H1 (cell line): ENCODE measurements around the gene PDCD7. TPM values are rescaled to one million over a fixed set of nuclear protein-coding genes. Genes with fewer than 3 reads are reported as not detected.

Source experiments
- CTCF ChIA-PET: fragments of 300-600 bp; sonication (Branson Sonifier 250); formaldehyde crosslinking; loops from one replicate; lab custom pipeline; 2021; ENCODE audit not compliant: partially characterized antibody; lab: Charles Lee
- POLR2A ChIA-PET: fragments of 300-600 bp; sonication (Branson Sonifier 250); formaldehyde crosslinking; loops from one replicate; lab custom pipeline; 2021; ENCODE audit warnings: inconsistent platforms; ENCODE audit not compliant: partially characterized antibody; lab: Charles Lee
- DNase-seq, 2 experiments: peaks; one replicate each; pipeline versions ENCODE4 v3.0.0 to v3.0.0-alpha.2; 2010 to 2022; ENCODE audit warnings: low spot score in 2 of 2, low read depth in 1 of 2, mixed read lengths in 1 of 2
- FAIRE-seq: peaks from 2 replicates; lab custom pipeline; 2011; peaks lifted over from hg19 to GRCh38; lab: Jason Lieb, UNC
- H2AFZ ChIP-seq: 2 replicates; pipeline ENCODE4 v1.8.1; 2012; ENCODE audit warnings: low read length, inconsistent platforms
- H2AK5ac ChIP-seq: 2 replicates; pipeline ENCODE4 v1.6.1; 2013; ENCODE audit warnings: low read depth, low read length
- H2BK120ac ChIP-seq: replicated peaks from 2 replicates; pipeline ENCODE3; 2013; ENCODE audit warnings: low read depth, low read length, inconsistent platforms
- H2BK12ac ChIP-seq: 2 replicates; pipeline ENCODE4 v1.6.1; 2013; ENCODE audit warnings: low read depth, low read length
- H2BK15ac ChIP-seq: 2 replicates; pipeline ENCODE4 v1.6.1; 2013; ENCODE audit warnings: low read length
- H2BK20ac ChIP-seq: 2 replicates; pipeline ENCODE4 v1.6.1; 2013; ENCODE audit warnings: low read length
- H2BK5ac ChIP-seq: 2 replicates; pipeline ENCODE4 v1.6.1; 2013; ENCODE audit warnings: low read depth, low read length
- H3K14ac ChIP-seq: 2 replicates; pipeline ENCODE4 v1.6.1; 2013; ENCODE audit warnings: inconsistent platforms; ENCODE audit not compliant: insufficient read length
- H3K18ac ChIP-seq: 2 replicates; pipeline ENCODE4 v1.6.1; 2013; ENCODE audit warnings: low read length; ENCODE audit errors: extremely low read depth
- H3K23ac ChIP-seq: 2 replicates; pipeline ENCODE4 v1.6.1; 2013; ENCODE audit warnings: inconsistent platforms; ENCODE audit not compliant: insufficient read length
- H3K23me2 ChIP-seq: 2 replicates; pipeline ENCODE4 v1.6.1; 2013; ENCODE audit warnings: low read depth, low read length
- H3K27ac ChIP-seq: 2 replicates; pipeline ENCODE4 v1.6.1; 2011; ENCODE audit warnings: low read depth, low read length, inconsistent platforms
- H3K27me3 ChIP-seq, 4 experiments: replicated peaks in 1 of 4; 1 replicate in 1 of 4; 2 replicates in 3 of 4; pipeline versions ENCODE4 v1.6.1 to v1.8.1; 2011 to 2013; ENCODE audit warnings: low read length in 3 of 4, mild to moderate bottlenecking in 3 of 4, inconsistent platforms in 2 of 4, mixed read lengths in 2 of 4, moderate library complexity in 1 of 4; ENCODE audit not compliant: control insufficient read depth in 3 of 4, insufficient read depth in 3 of 4; ENCODE audit errors: extremely low read depth in 1 of 4
- H3K36me3 ChIP-seq, 4 experiments: 2 replicates each; pipeline versions ENCODE4 v1.6.1 to v1.8.1; 2011 to 2013; ENCODE audit warnings: mild to moderate bottlenecking in 4 of 4, low read length in 3 of 4, moderate library complexity in 2 of 4, control low read depth in 1 of 4, inconsistent platforms in 1 of 4; ENCODE audit not compliant: insufficient read depth in 4 of 4, control insufficient read depth in 2 of 4
- H3K4ac ChIP-seq: replicated peaks from 2 replicates; pipeline ENCODE3; 2013; ENCODE audit warnings: low read length, low read depth, mixed read lengths, inconsistent platforms; ENCODE audit not compliant: insufficient read length
- H3K4me1 ChIP-seq, 4 experiments: replicated peaks in 1 of 4; 1 replicate in 1 of 4; 2 replicates in 3 of 4; pipeline versions ENCODE4 v1.6.1 to v1.8.1; 2011 to 2013; ENCODE audit warnings: low read length in 3 of 4, inconsistent platforms in 2 of 4, mixed read lengths in 1 of 4; ENCODE audit not compliant: insufficient read depth in 4 of 4, control insufficient read depth in 3 of 4
- H3K4me2 ChIP-seq, 2 experiments: 2 replicates each; pipeline versions ENCODE4 v1.6.1 to v1.8.1; 2011 to 2013; ENCODE audit warnings: low read depth in 2 of 2, low read length in 2 of 2, control low read depth in 1 of 2, inconsistent platforms in 1 of 2, mild to moderate bottlenecking in 1 of 2; ENCODE audit not compliant: insufficient read depth in 1 of 2
- H3K4me3 ChIP-seq, 4 experiments: fragments of 200-600, 300-600 bp in 1 of 4; sonication (generic), shearing (Covaris generic), sonication (Bioruptor Twin) in 1 of 4; 2 replicates each; pipeline versions ENCODE4 v1.5.1 to v1.8.1; 2011 to 2016; ENCODE audit warnings: low read length in 4 of 4, low read depth in 3 of 4, control low read depth in 2 of 4, inconsistent platforms in 2 of 4, mild to moderate bottlenecking in 2 of 4, mixed read lengths in 1 of 4, moderate library complexity in 1 of 4; ENCODE audit not compliant: insufficient read depth in 2 of 4; ENCODE audit errors: extremely low read depth in 1 of 4
- H3K56ac ChIP-seq: replicated peaks from 2 replicates; pipeline ENCODE3; 2013; ENCODE audit warnings: low read depth, mild to moderate bottlenecking, mixed read lengths, low read length, inconsistent platforms; ENCODE audit not compliant: insufficient read length
- H3K79me1 ChIP-seq: 2 replicates; pipeline ENCODE4 v1.6.1; 2013; ENCODE audit warnings: low read depth, low read length, control low read depth
- H3K79me2 ChIP-seq, 2 experiments: 2 replicates each; pipeline versions ENCODE4 v1.6.1 to v1.8.1; 2012 to 2013; ENCODE audit warnings: low read length in 2 of 2, mild to moderate bottlenecking in 2 of 2, inconsistent platforms in 1 of 2; ENCODE audit not compliant: insufficient read depth in 2 of 2, control insufficient read depth in 1 of 2
- H3K9ac ChIP-seq, 4 experiments: replicated peaks in 1 of 4; 1 replicate in 1 of 4; 2 replicates in 3 of 4; pipeline versions ENCODE4 v1.6.1 to v1.8.1; 2011 to 2013; ENCODE audit warnings: low read depth in 3 of 4, low read length in 3 of 4, control low read depth in 2 of 4, mild to moderate bottlenecking in 2 of 4, moderate library complexity in 2 of 4, inconsistent platforms in 1 of 4; ENCODE audit errors: extremely low read depth in 1 of 4
- H3K9me3 ChIP-seq, 2 experiments: 2 replicates each; pipeline versions ENCODE4 v1.6.1 to v1.8.1; 2012 to 2013; ENCODE audit warnings: mild to moderate bottlenecking in 2 of 2, moderate library complexity in 2 of 2, control low read depth in 1 of 2, inconsistent platforms in 1 of 2, low read depth in 1 of 2, low read length in 1 of 2, mixed read lengths in 1 of 2; ENCODE audit not compliant: insufficient read depth in 2 of 2
- H4K20me1 ChIP-seq, 2 experiments: replicated peaks in 1 of 2; 2 replicates each; pipeline versions ENCODE3 to v1.8.1; 2011 to 2013; ENCODE audit warnings: inconsistent platforms in 2 of 2, low read length in 2 of 2, mild to moderate bottlenecking in 1 of 2; ENCODE audit not compliant: insufficient read depth in 2 of 2, control insufficient read depth in 1 of 2
- H4K5ac ChIP-seq: 2 replicates; pipeline ENCODE4 v1.6.1; 2013; ENCODE audit warnings: low read length, low read depth, mixed read lengths, inconsistent platforms; ENCODE audit not compliant: insufficient read length
- H4K8ac ChIP-seq: 2 replicates; pipeline ENCODE4 v1.8.0; 2013; ENCODE audit warnings: mild to moderate bottlenecking, moderate library complexity, low read length, inconsistent platforms; ENCODE audit not compliant: insufficient read depth; ENCODE audit errors: extremely low read depth
- H4K91ac ChIP-seq: replicated peaks from 2 replicates; pipeline ENCODE3; 2013; ENCODE audit warnings: low read length, mixed read lengths, inconsistent platforms; ENCODE audit not compliant: insufficient read length
- CBX5 ChIP-seq: fragments of 300-800, 300-1000 bp; sonication (generic); IDR thresholded peaks from 2 replicates; pipeline ENCODE4 v1.7.1; 2016; ENCODE audit warnings: antibody characterized with exemption, low read length, low read depth
- CBX8 ChIP-seq: fragments of 300-800, 300-1000 bp; sonication (generic); IDR thresholded peaks from 2 replicates; pipeline ENCODE4 v1.7.1; 2016; ENCODE audit warnings: low read depth, low read length, borderline replicate concordance
- EZH2 ChIP-seq: fragments of 200-600 bp; sonication (generic); IDR thresholded peaks from 2 replicates; pipeline ENCODE4 v1.7.1; 2012; ENCODE audit warnings: low read depth, mild to moderate bottlenecking, moderate library complexity, low read length, inconsistent platforms; ENCODE audit not compliant: severe bottlenecking
- MAFK ChIP-seq: IDR thresholded peaks from 2 replicates; pipeline ENCODE4 v1.6.1; 2012; ENCODE audit warnings: low read depth, mild to moderate bottlenecking, improper control_type of control experiment, low read length
- RBBP5 ChIP-seq: IDR thresholded peaks from 2 replicates; pipeline ENCODE4 v1.7.1; 2012; ENCODE audit warnings: low read depth, mild to moderate bottlenecking, inconsistent platforms, low read length, moderate library complexity, borderline replicate concordance
- SIRT6 ChIP-seq: IDR thresholded peaks from one replicate; pipeline ENCODE4 v1.7.1; 2012; ENCODE audit warnings: low read length, inconsistent platforms
- SP4 ChIP-seq: IDR thresholded peaks from 2 replicates; pipeline ENCODE4 v1.6.1; 2012; ENCODE audit warnings: low read length, inconsistent platforms
- TAF1 ChIP-seq: IDR thresholded peaks from 2 replicates; pipeline ENCODE4 v1.6.1; 2011; ENCODE audit warnings: mild to moderate bottlenecking, low read depth, low read length
- TCF12 ChIP-seq: IDR thresholded peaks from 2 replicates; pipeline ENCODE4 v1.6.1; 2011; ENCODE audit warnings: low read depth, mild to moderate bottlenecking, low read length
- YY1 ChIP-seq: IDR thresholded peaks from 2 replicates; pipeline ENCODE4 v1.6.1; 2011; ENCODE audit warnings: low read depth, mild to moderate bottlenecking, low read length
- WGBS, 2 experiments: shearing (Covaris generic) in 1 of 2; methylation state at CpG; one replicate each; pipeline versions ENCODE4 v1.1.6 to v1.1.7; 2013 to 2015; ENCODE audit warnings: low lambda C conversion rate in 2 of 2, mixed read lengths in 2 of 2, inconsistent platforms in 1 of 2, low coverage in 1 of 2, missing lambda C conversion rate in 1 of 2; ENCODE audit not compliant: insufficient replicate concordance in 2 of 2, insufficient coverage in 1 of 2, insufficient read length in 1 of 2; ENCODE audit errors: extremely low coverage in 1 of 2, missing lambda C conversion rate in 1 of 2; 5-methylcytosine and 5-hydroxymethylcytosine counted together
- polyA plus RNA-seq, 7 experiments: library from polyadenylated mRNA; depleted of rRNA in 3 of 7; stranded (reverse) in 5 of 7; unstranded in 2 of 7; fragments of >200 nt in 5 of 7; fragments of 200-250 nt in 2 of 7; gene quantifications; 1 replicate in 5 of 7; 2 replicates in 1 of 7; 4 replicates in 1 of 7; pipeline versions ENCODE4 v1.2.1 to v1.2.3, GENCODE V29; 2011 to 2013; ENCODE audit warnings: missing spikeins in 2 of 7, mixed read lengths in 2 of 7
- total RNA-seq: library from RNA; stranded (reverse); fragmentation: NEBNext Ultra II Directional; extraction: Animal tissue kit (Norgen Biotek cat#: 25700); gene quantifications from 2 replicates; pipeline ENCODE4 v1.2.1, GENCODE V29; 2021
- TF ChIP-seq, protein P1 (sequence below): IDR thresholded peaks from 2 replicates; pipeline ENCODE4 v1.6.1; 2011; ENCODE audit warnings: low read length, improper control_type of control experiment
- TF ChIP-seq, protein P2 (sequence below): IDR thresholded peaks from 2 replicates; pipeline ENCODE4 v1.6.1; 2011; ENCODE audit warnings: low read depth, mild to moderate bottlenecking, low read length; ENCODE audit not compliant: insufficient read depth

The PDCD7 gene
- total and polyA plus RNA-seq, 2 of the 8 experiments (the other 6 are each of a cell fraction or from before 2014, with no cell fraction given): 11.5 to 25.6 TPM

DNA sequence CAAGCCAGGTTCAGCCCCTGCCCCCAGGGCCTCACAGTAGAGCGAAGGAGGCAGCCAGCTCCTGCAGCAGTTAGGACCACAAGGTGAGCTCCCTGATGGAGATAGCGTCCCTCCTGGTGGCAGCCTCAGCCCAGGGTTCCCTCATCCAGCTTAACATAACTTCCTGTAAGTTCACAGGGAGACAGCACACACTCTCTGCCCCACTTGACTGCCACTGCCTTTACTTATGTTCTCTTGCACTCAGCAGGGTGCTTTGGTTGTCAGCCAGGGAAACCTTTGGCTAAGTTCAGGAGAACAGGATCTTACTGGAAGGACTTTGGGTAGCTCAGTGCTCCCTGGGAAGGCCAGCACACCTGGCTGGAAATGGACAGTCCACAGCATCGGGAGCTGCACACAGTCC lies 46.2 kb downstream of the PDCD7 start:
- FAIRE-seq: no peak
- CTCF ChIA-PET: interaction anchor here (0.6 to 32.9 kb wide), 15 partner anchors 8 to 338 kb away, joined by 3 to 1213 read pairs (median 4); partner anchors contain the start of genes KBTBD13, RASL12 and SLC51B
- H4K5ac ChIP-seq: no peak overlapping the region
- H2AFZ ChIP-seq: no peak overlapping the region
- H2BK120ac ChIP-seq: no peak overlapping the region
- no peaks in the 10 kb centered on the region for H3K36me3 ChIP-seq
- H3K4ac ChIP-seq: no peak overlapping the region
- no peak overlapping the region for H3K56ac ChIP-seq
- WGBS, 2 experiments: 85% methylated on average over 3 of the region's 3 CpGs; no CpG with 5 or more reads in 1 of the 2 experiments
- no peak overlapping the region for H3K4me2 ChIP-seq
- H3K14ac ChIP-seq: no peak overlapping the region
- TF ChIP-seq RBBP5 (no peak), CBX5 (no peak), SIRT6 (no peak), YY1 (no peak), SP4 (no peak), MAFK (no peak), TCF12 (no peak), EZH2 (no peak), TAF1 (no peak), CBX8 (no peak)
- TF ChIP-seq, protein P1, sequence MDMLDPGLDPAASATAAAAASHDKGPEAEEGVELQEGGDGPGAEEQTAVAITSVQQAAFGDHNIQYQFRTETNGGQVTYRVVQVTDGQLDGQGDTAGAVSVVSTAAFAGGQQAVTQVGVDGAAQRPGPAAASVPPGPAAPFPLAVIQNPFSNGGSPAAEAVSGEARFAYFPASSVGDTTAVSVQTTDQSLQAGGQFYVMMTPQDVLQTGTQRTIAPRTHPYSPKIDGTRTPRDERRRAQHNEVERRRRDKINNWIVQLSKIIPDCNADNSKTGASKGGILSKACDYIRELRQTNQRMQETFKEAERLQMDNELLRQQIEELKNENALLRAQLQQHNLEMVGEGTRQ: no peak
- TF ChIP-seq, protein P2, sequence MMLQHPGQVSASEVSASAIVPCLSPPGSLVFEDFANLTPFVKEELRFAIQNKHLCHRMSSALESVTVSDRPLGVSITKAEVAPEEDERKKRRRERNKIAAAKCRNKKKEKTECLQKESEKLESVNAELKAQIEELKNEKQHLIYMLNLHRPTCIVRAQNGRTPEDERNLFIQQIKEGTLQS: no peak
- TF ChIP-seq, all 59 proteins: peak for 0
- Histone ChIP-seq H3K4me1 (peaks cover 14 to 24% (median 19%) of the 10 kb centered on the region in 4 experiments), H3K27ac (no peak overlapping the region), H3K23ac (no peak overlapping the region), H2BK12ac (no peak overlapping the region), H2AK5ac (no peak overlapping the region), H3K23me2 (no peaks in the 10 kb centered on the region; the same call in 1 of the 2 replicates), H4K91ac (no peak overlapping the region), H4K20me1 (no peaks in the 10 kb centered on the region), H3K79me2 (no peaks in the 10 kb centered on the region), H3K79me1 (no peaks in the 10 kb centered on the region), H3K9me3 (no peaks in the 10 kb centered on the region), H3K9ac (no peak overlapping the region), H3K4me3 (no peak overlapping the region), H2BK20ac (no peak overlapping the region), H2BK5ac (no peak overlapping the region), H3K27me3 (no peaks in the 10 kb centered on the region; a peak in 2 of 7 replicates), H4K8ac (no peak overlapping the region; the same call in none of the 2 replicates), H2BK15ac (no peak overlapping the region), H3K18ac (no peak overlapping the region)
- POLR2A ChIA-PET: interaction anchor here (0.6 to 14.5 kb wide), 7 partner anchors 10 to 1372 kb away, joined by 3 to 93 read pairs (median 5); partner anchors contain the start of genes KBTBD13, RASL12 and RNU5B-1
- no peak for DNase-seq
